Neutrophil (primary cell): Measurements from ENCODE around the gene PDZD7.
A peak's percentile ranks its signal among the peaks of the same experiment; 100 is the strongest.
"Not testable (repeated sequence)": the region's sequence is repeated elsewhere in the genome, so short reads cannot be mapped to it uniquely, and the experiment has no call there.

Source experiments
- H3K27ac ChIP-seq: fragments of 200-600 bp; sonication (generic); 2 replicates; pipeline ENCODE4 v1.5.1; 2016; ENCODE audit warnings: mild to moderate bottlenecking, moderate library complexity
- H3K27me3 ChIP-seq: fragments of 200-600 bp; sonication (generic); 2 replicates; pipeline ENCODE4 v1.6.0; 2016; ENCODE audit warnings: mild to moderate bottlenecking
- H3K36me3 ChIP-seq: fragments of 200-600 bp; sonication (generic); 2 replicates; pipeline ENCODE4 v1.5.1; 2017
- H3K4me1 ChIP-seq, 2 experiments: fragments of 200-600 bp in 1 of 2; sonication (generic) in 1 of 2; 1 replicate in 1 of 2; 2 replicates in 1 of 2; pipeline versions ENCODE4 v1.5.1 to v1.6.1; 2013 to 2016; ENCODE audit warnings: low read depth in 1 of 2, low read length in 1 of 2, mild to moderate bottlenecking in 1 of 2, moderate library complexity in 1 of 2; ENCODE audit not compliant: control insufficient read depth in 1 of 2, insufficient read depth in 1 of 2
- H3K4me3 ChIP-seq, 2 experiments: fragments of 200-600 bp in 1 of 2; sonication (generic) in 1 of 2; 1 replicate in 1 of 2; 2 replicates in 1 of 2; pipeline ENCODE4 v1.5.1; 2013 to 2016; ENCODE audit warnings: low read depth in 1 of 2, low read length in 1 of 2, mild to moderate bottlenecking in 1 of 2, moderate library complexity in 1 of 2
- H3K9me3 ChIP-seq: fragments of 200-600 bp; sonication (generic); 2 replicates; pipeline ENCODE4 v1.5.1; 2016
- TF ChIP-seq, protein P1 (sequence below): fragments of 200-600 bp; sonication (generic); IDR thresholded peaks from 2 replicates; pipeline ENCODE4 v1.5.1; 2016; ENCODE audit warnings: antibody characterized with exemption

PDZD7 gene

DNA sequence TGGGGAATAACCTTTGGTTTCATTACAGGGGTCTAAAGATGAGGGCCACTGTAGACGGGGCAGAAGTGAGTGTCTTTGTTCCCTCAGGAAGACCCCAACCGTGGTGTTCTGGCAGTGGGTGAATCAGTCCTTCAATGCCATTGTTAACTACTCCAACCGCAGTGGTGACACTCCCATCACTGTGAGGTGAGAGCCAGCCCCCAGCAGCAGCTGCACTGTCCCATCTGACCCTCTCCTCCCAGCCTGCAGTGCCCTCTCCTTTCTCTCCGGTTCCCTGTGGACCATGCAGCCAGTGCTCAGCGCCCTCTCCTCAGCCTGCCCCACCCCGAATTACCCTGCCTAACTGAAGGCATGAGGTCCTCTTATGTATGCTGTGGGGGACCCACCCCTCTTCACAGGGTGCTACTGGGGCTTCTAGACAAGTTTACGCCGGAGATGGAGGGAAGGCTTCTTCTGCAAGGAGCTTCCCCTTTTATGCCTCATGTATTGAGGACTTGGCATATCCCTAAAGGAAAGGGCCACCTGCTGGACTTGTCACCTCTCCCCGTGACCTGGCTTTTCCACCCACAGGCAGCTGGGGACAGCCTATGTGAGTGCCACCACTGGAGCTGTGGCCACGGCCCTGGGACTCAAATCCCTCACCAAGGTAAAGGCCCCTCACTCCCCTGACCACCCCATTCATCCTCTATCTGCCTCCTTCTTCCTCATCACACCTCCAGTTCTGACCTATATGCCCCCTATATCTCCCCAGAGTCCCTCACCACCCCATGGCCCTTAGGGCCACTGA is 5.2 kb upstream of the PDZD7 start:
- TF ChIP-seq, protein P1, sequence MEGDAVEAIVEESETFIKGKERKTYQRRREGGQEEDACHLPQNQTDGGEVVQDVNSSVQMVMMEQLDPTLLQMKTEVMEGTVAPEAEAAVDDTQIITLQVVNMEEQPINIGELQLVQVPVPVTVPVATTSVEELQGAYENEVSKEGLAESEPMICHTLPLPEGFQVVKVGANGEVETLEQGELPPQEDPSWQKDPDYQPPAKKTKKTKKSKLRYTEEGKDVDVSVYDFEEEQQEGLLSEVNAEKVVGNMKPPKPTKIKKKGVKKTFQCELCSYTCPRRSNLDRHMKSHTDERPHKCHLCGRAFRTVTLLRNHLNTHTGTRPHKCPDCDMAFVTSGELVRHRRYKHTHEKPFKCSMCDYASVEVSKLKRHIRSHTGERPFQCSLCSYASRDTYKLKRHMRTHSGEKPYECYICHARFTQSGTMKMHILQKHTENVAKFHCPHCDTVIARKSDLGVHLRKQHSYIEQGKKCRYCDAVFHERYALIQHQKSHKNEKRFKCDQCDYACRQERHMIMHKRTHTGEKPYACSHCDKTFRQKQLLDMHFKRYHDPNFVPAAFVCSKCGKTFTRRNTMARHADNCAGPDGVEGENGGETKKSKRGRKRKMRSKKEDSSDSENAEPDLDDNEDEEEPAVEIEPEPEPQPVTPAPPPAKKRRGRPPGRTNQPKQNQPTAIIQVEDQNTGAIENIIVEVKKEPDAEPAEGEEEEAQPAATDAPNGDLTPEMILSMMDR = no peak
- no peak overlapping the region for H3K27ac ChIP-seq
- H3K9me3 ChIP-seq = no peaks in the 10 kb centered on the region
- no peak overlapping the region for H3K4me3 ChIP-seq
- peaks cover 83% of the 10 kb centered on the region for H3K27me3 ChIP-seq
- no peaks in the 10 kb centered on the region for H3K36me3 ChIP-seq
- peaks cover 6 to 14% of the 10 kb centered on the region in 2 experiments for H3K4me1 ChIP-seq

DNA sequence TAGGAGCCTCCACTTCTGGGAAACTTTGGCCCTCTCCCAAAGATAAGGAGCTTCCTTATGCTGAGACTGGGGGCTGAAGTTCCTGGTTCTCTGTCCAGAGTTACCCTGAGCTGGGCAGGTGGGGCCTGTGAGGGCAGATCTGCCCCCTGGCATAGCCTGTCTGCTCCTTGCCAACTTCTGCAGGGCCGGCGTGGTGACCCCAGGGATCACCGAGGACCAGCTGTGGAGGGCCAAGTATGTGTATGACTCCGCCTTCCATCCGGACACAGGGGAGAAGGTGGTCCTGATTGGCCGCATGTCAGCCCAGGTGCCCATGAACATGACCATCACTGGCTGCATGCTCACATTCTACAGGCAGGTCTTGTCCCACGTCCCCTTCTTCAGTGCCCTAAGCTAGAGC is 4.4 kb upstream of the PDZD7 start:
- no peaks in the 10 kb centered on the region for H3K9me3 ChIP-seq

DNA sequence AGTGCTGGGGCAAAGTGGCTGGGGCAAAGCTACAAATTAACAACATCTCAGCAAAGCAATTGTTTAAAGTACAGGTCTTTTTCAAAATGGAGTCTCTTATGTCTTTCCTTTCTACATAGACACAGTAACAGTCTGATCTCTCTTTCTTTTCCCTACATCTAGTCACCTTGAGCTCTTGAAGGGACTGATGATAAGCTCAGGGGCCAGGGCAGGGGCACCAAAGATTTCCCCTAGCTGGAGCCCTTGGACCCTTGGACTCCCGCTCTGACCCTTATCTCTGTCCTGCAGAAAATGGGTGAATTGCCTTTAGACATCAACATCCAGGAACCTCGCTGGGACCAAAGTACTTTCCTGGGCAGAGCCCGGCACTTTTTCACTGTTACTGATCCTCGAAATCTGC is 3.5 kb upstream of the PDZD7 start:
- H3K4me3 ChIP-seq, H3K27ac ChIP-seq, H3K36me3 ChIP-seq, H3K9me3 ChIP-seq: not testable (repeated sequence)
- Histone ChIP-seq H3K4me1 (peaks cover 15 to 19% of the 10 kb centered on the region in 2 experiments), H3K27me3 (peaks cover 90% of the 10 kb centered on the region)

More for the DNA sequence above, 4.4 kb upstream of the PDZD7 start:
- Histone ChIP-seq H3K36me3 (no peaks in the 10 kb centered on the region), H3K4me1 (peaks cover 14 to 19% of the 10 kb centered on the region in 2 experiments), H3K4me3 (no peak overlapping the region), H3K27ac (no peak overlapping the region), H3K27me3 (peaks cover 90% of the 10 kb centered on the region)
- TF ChIP-seq, protein P1 = no peak

DNA sequence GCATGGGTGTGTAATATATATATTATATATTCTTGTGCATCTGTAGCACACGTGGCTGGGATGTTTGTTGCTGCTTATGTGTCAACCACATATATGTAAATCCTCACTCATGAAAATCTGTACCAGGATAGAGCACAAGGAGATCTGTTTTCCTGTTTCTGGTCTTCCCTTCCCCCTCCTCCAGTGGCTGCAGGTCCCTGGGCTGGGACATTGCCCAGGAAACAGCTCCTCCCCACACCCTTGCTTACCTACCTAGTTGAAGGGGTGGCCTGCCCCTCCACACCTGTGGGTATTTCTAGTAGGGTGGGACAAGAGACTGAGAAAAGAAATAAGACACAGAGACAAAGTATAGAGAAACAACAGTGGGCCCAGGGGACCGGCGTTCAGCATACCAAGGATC is 2.3 kb upstream of the PDZD7 start:
- Histone ChIP-seq H3K27me3 (peaks cover 93% of the 10 kb centered on the region), H3K36me3 (no peaks in the 10 kb centered on the region), H3K27ac (no peak overlapping the region), H3K4me3 (no peak overlapping the region), H3K4me1 (peaks cover 15 to 19% of the 10 kb centered on the region in 2 experiments), H3K9me3 (no peaks in the 10 kb centered on the region)
- TF ChIP-seq, protein P1 = no peak

DNA sequence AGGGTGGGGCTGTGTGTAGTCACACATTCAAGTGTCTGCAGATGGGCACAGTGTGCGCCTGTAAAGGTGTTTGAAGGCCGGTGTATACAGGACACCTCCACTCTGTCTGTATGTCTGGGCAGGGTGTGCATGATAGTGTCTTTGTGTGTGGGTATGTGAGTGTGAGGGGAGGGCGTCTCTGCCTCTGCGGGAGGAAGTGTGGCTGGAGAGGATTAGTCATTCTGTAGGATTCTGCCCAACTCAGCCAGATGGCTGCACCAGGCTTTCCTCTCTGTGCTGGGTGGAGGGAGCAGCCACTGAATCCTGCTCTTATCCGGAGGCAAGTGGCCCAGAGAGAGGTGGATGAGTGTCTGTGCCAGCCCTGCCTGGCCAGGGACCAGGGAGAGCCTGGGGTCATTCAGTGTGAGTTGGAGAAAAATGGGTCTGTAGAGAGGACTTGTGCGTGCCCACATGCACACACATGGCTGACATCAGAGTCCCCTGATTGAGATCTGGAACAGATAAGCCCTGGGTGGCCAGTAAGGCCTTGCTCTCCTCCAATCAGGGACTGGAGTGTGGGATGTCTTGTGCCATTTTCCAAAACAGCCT is 1.8 kb upstream of the PDZD7 start:
- Histone ChIP-seq H3K4me3 (peak overlapping the region; percentile 72 to 90), H3K36me3 (no peaks in the 10 kb centered on the region), H3K27ac (peak overlapping the region; percentile 76), H3K27me3 (peaks cover 95% of the 10 kb centered on the region), H3K4me1 (peaks cover 15 to 19% of the 10 kb centered on the region in 2 experiments), H3K9me3 (no peaks in the 10 kb centered on the region)
- TF ChIP-seq, protein P1 = no peak
